ENCODE data around the gene TRAK1.
"Not testable (repeated sequence)": the region's sequence is repeated elsewhere in the genome, so short reads cannot be mapped to it uniquely, and the experiment has no call there.

TRAK1 gene

DNA sequence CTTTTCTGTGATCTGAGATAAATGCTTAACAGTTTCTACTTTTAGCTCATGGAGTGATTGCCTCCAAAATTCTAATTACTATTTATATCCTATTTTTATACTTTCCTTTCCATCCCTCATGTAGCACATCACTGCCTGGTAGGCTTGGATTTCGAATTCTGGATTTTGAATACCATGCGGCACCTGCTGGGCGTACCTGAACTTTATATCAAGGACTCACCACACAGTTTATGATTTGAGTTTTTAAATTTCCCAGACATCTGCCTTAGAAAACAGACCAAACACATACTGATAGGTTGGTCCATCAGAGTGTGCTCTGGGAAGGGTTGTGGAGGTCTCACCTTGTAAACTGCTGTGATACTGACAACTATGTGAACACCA, 6.4 kb downstream of the TRAK1 start:
- no peak for DNase-seq (ENCODE audit: low spot score)

DNA sequence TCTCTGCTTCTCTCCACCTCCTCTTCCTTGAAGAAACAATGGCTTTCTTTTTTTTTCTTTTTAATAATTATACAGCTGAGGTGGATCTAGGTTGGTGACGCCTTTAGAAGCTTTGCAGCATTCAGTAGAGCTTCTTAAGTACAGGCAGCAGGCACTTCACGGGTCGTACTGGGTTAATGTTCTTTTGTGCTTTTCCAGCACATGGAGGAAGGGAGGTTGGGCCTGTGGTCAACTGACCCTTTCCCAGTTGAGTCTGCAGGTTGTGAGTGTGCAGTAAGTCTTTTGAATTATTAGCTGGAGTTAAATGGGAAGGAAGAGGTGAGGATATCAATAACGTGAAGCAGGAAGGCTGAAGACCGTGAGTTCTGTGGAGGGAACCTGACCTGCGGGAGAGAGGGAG, 7.0 kb downstream of the TRAK1 start:
- DNase-seq (ENCODE audit: low spot score) = no peak

DNA sequence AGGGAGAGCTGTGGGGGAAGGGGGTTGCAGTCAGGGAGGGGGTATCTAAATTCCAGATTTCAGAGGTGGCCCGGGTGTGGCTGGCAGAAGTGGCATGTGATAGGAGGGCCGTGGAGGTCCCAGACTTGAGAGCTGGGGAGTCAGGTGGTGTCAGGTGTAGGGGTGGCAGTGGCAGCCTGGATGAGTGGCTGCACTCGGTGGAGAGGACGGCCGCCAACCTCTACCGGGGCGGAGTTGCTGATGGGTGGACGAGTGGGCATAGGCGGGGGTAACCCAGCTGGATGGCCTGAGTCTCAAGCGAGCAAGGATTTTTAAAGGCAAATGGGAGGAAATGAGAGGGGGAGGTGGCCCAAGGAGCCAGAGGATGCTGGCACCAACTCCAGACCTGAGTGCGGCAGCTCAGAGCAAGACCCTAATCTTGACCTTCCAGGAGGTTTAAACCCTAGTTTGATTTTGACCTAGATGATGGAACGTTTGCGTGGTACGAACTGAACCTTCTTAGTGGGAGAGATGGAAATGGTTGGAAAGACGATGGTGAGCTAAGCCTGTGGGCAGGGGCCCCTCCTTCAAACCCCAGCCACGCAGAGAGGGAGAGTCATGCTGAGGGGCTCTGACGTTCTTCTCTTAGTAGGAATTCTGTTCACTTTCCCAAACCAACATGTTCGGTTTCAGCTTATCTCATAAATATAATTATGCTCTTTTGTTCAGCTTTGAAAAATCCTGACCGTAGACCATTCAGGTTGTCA, 8.0 kb downstream of the TRAK1 start:
- DNase-seq (ENCODE audit: low spot score) = no peak

DNA sequence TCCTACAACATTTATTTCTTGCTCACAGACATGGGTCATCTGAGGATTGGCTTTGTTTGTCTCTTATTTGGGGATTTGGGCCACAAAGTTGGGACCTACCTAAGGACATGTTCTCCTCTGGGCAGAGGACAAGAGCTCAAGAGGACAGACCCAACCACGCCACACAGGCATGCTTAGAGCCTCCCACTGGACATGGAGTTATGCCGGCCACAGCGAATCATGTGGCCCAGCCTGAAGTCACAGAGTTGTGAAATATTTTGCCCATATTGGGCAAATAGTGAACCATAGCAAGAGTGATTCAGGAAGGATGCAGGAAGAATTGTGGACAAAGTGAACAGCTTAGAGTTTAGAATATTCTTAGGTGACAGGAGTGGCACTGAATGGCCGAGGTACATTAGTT, 9.9 kb downstream of the TRAK1 start:
- peak; percentile 89 for DNase-seq (ENCODE audit: low spot score)

DNA sequence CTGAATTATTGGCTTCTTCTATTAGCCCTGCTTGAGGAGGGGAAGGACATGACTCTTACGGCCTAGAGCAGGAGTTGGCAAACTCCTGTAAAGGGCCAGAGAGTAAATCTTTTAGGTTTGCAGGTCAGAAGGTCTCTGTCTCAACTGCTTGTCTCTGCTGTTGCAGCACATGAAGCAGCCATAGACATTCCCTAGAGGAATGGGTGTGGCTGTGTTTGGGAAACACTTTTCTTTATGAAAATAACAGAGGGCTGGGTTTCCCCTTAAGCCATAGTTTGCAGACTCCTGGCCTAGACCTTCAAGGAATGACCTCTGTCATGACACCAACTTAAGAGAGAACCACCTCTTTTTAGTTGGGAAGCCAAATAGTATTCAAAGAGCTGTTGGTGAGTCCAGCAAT, 10.3 kb downstream of the TRAK1 start:
- no peak for DNase-seq (ENCODE audit: low spot score)

DNA sequence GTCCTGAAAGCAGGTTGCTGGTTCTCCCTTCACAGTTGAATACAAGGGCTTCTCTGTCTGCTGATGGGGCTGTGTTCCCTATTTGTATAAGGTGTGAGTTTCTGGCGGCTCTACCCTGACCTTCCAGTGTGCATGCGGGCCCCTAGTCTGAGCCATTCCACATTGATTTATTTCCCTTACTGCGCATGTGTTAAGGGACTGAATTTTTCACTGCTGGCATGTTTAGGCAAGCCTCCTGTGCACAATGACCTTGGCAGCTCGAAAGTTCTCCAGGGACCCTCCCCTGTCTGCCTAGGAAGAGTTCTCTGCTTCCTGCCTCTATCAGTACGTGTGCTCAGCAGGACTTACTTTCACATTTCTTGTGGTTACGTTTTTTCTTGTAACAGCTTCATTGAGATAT, 11.4 kb downstream of the TRAK1 start:
- DNase-seq (ENCODE audit: low spot score) = no peak

DNA sequence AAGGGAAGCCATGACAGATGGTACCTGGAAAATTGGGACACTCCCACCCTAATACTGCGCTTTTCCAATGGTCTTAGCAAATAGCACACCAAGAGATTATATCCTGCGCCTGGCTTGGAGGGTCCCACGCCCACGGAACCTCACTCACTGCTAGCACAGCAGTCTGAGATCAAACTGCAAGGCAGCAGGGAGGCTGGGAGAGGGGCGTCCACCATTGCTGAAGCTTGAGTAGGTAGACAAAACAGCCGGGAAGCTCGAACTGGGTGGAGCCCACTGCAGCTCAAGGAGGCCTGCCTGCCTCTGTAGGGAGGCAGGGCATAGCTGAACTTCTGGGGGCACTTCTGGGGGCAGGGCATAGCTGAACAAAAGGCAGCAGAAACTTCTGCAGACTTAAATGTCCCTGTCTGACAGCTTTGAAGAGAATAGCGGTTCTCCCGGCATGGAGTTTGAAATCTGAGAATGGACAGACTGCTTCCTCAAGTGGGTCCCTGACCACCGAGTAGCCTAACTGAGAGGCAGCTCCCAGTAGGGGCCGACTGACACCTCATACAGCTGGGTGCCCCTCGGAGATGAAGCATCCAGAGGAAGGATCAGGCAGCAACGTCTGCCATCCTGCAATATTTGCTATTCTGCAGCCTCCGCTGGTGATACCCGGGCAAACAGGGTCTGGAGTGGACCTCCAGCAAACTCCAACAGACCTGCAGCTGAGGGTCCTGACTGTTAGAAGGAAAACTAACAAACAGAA, 12.9 kb downstream of the TRAK1 start:
- DNase-seq (ENCODE audit: low spot score) = not testable (repeated sequence)

DNA sequence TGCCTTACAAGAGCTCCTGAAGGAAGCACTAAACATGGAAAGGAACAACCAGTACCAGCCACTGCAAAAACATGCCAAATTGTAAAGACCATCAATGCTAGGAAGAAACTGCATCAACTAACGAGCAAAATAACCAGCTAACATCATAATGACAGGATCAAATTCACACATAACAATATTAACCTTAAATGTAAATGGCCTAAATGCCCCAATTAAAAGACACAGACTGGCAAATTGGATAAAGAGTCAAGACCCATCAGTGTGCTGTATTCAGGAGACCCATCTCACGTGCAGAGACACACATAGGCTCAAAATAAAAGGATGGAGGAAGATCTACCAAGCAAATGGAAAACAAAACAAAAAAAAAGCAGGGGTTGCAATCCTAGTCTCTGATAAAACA, 14.8 kb downstream of the TRAK1 start:
- DNase-seq (ENCODE audit: low spot score) = not testable (repeated sequence)

DNA sequence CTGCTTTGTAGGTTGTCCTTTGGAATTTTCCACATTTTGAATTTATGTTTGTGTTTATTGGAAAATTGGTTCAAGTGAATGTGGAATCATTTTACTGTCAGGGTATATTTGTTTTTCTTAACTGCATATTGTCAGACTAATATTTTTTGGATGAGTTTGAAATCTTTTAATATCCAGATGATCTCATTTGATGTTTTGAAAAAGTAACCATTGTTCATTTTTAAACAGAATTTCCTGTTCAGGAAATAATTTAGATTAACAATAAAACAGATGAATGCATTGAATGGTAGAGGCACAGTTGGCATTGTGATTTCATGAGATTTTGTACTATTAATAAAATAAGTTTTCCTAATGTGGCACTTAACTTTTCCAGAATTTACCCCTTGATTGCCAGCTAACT, 15.5 kb downstream of the TRAK1 start:
- DNase-seq (ENCODE audit: low spot score) = no peak

DNA sequence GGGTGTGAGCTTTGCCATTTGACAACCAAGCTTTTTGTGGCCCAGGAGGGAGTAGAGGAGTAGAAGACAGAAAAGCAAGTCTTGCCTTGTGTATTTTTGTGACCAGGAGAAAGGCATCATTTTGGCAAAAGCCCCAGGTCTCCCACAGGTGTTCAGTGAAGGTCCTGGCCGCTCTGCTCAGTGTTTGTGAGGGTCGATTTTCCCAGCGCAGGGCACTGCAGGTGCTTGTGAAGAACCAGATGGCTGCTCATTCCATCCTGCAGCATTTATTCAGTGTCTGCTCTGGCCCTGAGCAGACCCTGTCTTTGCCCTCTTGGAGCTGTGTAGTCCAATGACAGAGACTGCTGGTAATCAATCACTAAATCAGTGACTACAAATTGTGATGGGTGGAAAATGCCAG, 19.5 kb downstream of the TRAK1 start:
- no peak for DNase-seq (ENCODE audit: low spot score)

DNA sequence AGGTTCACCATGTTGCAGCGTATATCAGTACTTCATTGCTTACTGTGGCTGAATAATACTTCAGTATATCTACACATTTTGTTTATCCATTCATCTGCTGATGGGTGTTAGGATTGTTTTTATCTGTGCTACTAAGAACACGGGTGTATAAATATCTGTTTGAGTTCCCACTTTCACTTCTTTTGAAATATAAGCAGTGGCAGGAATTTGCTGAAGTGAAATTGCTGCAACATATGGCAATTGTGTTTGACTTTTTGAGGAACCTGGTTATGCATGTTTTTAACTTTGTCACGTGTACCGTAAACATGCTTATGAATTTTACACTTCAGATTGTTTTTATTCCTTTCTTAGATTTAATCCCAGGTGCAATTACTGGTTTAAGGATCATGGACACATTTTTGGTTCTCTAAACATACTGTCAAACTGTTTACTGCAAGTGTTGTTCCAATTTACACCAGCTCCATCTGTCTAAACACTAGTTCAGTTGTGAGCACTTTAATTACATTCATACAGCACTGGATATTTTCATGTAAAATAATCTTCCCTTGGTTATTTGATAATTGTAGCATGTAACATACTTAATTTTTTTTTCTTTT, 23.1 kb downstream of the TRAK1 start:
- no peak for DNase-seq (ENCODE audit: low spot score)

DNA sequence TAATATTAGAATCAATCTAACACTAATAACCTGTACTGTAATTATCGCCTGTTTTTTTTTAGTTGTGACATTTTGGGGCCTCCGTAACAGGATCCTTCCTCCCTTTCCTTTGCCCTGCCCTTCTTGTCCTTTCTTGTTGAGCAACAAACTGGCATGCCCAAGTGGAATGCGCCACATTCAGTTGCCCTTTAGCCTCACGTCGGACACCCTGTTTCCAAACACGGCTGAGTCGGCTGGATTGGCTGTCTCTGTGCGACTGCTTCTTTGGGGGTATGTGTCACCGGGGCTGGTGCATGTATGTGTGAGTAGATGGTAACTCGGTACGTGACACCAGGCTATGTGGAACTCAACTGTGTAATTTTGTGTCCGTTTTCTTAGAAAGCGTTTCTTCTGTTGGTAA, 24.1 kb downstream of the TRAK1 start:
- no peak for DNase-seq (ENCODE audit: low spot score)

DNA sequence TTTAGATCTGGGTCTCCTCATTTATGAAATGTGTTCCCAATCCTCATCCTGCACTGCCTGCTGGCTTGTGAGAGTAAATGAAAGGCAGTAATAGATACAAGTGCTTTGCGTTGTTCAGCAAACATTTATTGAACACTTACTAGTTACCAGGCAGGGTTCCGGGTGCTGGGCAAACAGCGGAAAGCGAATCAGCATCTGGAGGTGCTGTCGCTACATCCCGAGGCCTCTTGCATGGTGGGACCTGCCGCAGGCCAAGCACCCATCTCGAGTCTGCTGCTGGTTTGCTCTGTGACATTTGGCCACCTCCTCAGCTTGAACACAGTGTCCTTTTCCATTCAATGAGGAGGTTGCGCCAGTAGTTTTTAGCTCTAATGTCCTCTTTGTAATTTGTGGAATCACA, 24.8 kb downstream of the TRAK1 start:
- DNase-seq (ENCODE audit: low spot score) = no peak

DNA sequence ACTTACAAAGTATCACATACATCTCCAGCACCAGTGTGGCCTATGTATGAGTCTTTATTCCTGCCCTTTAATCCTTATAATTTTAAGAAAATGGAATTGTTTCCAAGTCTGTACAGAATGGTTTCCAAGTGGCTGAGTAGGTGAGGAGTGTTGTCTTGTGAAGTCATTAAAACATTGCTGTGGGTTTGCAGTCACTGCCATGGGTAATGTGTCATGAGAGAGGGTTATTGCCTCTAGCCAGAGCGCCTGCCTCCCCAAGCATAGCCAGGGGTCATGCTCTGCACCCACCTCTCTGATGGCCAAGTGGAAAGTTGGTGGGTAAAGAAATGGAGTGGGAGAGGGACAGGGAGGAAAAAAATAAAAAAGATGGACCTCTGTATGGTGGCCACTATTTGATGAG, 25.3 kb downstream of the TRAK1 start:
- peak; percentile 29 for DNase-seq (ENCODE audit: low spot score)

DNA sequence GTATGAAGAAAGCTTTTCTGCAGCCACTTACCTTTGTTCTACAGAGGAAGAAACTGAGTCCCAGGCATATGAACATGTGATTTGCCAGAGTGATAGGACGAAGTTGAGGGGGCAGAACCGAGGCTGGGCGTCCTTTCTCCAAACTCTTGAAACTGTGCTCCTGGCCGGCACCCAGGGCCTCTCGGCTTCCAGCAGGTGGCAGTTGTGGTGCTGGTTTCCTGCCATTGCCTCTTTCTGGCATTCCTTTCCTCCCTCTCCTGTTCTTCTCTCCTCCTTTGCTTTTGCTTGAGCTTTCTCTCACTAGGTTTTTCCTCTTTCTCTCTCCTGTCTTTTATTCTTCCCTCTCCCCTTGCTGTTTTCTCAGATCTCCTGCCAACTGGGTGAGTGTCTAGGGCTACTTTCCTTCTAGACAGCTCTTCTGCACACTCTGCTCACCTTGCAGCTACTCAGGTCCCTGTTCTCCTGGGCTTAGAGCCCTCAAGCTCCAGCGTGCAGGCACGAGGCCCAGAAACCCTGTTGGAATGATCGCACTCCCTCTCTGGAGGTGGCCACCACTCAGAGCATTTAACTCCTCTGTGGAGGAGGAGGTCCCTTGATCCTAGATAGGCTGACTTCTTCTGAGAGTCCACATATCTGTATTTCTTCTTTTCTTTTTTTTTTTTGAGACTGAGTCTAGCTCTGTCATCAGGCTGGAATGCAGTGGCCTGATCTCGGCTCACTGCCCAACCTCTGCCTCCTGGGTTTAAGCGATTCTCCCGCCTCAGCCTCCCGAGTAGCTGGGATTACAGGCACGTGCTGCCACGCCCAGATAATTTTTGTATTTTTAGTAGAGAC, 26.2 kb downstream of the TRAK1 start:
- peak; percentile 69 for DNase-seq (ENCODE audit: low spot score)

DNA sequence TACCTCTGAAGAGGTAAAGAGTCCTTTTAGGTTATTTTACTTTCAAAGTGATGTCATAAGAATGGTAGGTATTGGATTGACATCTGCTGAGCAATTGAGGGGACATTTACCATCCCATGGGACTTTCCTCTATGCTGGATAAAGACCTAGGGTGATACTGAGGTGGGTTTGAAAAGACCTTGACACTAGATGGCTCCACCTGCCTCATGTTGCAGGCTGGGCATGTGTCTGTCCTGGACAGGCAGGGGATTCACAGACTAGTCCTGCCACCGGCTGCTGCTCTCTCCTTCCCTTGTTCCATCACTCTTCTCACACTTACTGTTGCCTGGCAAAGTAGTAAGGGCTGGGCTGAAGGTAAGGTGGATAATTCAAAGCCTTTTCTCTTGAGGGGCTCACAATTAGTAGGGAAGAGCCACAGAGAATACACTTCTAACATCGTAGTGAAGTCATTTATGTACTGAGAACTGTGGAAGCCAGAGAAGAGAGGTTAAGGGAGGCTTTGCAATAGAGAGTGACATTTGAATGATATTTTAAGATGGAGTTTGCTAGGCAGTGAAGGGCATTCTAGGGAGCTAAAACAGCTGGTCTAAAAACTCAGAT, 27.7 kb downstream of the TRAK1 start:
- DNase-seq (ENCODE audit: low spot score) = no peak

DNA sequence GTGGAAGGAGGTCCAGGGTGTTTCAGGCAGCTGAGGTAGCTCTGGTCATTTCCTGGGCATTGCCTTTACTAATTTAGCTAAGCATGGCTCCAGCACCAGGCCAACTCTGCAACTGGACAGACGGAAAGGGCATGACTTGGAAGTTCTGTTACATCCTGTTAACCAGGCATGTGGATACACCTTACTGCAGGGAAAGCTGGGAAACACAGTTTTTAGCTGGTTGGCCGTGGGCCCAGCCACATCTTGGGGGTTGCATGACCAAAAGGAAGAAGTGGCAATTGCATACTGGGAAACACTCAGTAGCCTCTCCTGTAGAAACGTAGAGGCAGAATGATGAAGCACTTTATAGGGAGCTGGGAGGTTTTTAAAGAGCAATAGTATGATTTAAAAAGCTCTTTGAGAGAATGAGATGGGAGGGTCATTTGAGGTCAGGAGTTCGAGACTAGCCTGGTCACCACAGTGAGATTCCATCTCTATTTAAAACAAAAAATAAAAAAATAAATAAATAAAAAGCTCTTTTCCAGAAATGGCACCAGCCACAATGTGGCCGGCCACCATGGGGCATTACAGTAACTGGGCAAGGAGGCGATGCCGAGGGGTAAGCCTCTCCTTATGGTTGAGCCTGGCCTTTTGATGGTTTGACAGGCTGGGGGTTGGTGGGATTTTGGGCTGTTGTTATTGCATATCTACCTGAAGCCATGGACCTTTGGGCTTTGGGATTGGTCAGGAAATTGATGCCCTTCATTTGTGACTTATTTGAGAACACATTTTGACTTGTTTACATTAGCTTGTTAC, 28.6 kb downstream of the TRAK1 start:
- no peak for DNase-seq (ENCODE audit: low spot score)

DNA sequence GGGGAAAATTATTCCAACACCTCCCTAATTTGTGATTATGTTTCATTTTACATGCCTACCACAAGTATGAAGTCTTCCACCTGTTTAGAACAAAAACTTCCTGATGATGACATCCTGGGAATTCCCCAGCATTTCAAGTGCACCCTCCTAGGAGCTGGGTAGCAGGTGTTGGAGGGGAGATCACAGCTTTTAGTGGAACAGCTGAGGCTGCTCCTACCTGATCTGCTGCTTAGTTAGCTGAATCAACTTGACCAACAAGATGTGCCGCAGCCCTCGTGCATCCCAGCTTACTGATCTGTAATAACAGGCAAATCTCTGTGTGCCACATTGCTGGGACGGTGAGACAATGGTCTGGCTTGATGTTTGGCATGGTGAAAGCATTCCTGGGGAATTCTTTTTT, 29.7 kb downstream of the TRAK1 start:
- DNase-seq (ENCODE audit: low spot score) = no peak

DNA sequence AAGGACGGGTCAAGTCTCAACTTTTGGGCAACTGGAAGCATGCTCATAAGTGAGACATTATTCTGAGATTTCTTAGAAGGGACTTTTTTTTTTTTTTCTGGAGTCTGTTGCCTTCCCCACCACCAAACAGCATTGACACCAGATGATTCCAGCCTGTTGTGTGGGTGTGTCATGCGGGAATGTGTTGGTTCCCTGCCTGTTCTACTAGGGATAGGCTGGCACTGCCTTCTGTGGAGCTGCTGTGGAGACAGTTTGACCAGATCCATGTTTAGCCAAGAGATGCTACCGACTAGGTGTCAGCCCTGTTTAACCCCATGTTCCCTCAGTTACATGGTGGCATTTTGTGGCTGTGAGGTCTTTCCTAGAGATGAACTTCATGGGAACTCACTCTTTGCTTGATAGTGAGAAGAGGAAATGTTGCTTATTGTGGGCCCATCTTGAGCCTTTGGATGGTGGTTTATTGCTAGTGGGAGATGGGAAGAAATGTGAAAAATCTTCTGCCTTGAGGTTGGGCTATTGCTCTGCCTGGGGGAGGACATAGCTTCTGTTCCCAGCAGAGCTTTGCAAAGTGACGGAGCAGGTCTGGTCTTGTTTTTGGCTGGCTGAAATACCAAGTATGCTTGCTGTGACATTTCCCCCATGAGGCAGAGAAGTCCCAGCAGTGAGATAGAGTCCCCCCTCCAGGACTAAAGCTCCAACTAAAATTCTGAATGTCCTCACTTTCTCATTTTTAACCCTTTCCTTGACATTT, 31.3 kb downstream of the TRAK1 start:
- DNase-seq (ENCODE audit: low spot score) = peak; percentile 71

DNA sequence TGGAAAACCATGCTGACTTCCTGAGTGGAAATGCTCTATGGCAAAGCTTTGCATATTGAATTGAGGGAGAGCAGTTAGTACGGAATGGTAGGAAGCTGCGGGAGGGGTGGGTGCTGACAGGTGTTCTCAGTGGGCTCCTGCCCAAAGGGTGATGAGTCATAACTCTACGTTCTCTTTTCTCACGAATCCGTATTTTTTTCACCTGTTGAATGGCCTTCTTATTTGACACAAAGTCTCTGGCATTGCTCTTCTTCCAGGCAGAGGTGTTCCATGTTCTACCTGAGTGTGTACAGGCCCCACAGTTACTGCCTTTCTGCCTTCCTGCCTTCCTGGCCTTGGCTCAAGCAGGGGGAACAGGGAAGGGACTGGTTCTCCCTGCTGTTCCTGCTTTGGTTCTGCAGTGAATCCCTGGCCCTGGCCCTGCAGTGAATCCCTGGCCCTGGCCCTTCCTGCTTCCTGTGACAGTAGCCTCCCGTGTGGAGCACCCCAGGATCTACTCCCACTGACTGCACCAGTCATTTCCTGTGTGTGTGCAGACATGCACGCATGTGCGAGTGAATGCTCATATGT, 31.9 kb downstream of the TRAK1 start:
- DNase-seq (ENCODE audit: low spot score) = no peak

All from AG08395 (cell line).